Inflammatory macrophage (primary cell): ENCODE results near the gene RHOG.
"Not testable (repeated sequence)": the region's sequence is repeated elsewhere in the genome, so short reads cannot be mapped to it uniquely, and the experiment has no call there.

Source experiments
- DNase-seq, 2 donors: peaks; one replicate each; pipeline ENCODE4 v3.0.0-alpha.2; 2020 to 2022
- total RNA-seq, 18 experiments: gene quantifications; one replicate each; lab custom pipeline; 2026; ENCODE audit warnings: mixed read lengths in 6 of 18, inconsistent platforms in 2 of 18; lab: John Stamatoyannopoulos, UW

Gene RHOG
- total RNA-seq = 30.8 to 174 (median 69.1) reads per million in 18 experiments

DNA sequence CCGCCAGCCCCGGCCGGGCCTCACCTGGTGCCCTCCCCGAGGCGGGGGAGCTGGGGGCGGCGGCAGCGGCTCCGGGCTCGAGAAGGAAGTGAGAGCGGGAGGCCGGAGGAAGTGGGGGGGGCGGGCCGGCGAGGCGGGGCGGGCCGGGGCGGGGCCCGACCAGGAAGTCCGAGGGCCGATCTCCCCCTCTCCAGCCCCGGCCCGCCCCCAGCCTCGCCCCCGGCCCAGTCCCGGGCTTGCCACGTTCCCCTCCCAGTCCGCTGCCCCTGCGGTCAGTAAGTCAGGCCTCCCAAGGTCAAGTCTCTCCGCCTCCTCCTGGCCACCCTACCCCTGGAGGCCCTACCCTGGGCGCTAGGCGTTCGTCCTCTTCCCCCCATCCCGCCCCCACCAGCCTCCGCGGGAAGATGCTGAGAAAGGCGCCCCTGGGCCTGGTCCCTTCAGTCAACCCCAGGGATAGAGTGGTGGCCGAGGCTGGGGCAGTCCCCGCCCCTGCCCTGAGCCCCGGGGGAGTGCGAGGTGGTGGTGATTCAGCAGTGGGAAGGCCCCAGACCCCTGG lies at the start of gene RHOG:
Gene RHOG (minus strand): TSS at position 90 of the 556 bp plus-strand sequence. CDS start 12,821 bp downstream, outside the sequence.
- DNase-seq = peak; percentile 74 to 79

DNA sequence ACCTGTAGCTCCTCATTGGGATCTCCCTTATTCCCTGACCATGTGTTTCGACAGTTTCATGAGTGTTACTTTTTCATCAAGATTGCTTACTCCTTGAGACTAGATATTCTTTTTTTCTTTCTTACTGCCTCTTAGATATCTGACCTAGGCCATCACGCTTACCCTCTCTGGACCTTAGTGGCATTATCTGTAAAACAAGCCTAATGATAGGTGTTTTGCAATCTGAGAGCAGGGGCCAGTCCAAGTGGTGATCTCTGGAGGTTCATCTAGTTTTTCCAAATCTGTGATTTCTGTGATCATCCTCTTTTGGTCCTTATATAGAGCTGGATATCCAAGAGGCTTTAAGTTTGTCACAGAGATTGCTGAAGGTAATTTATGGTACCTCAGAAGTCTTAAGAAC lies 49.3 kb upstream of the RHOG start:
- DNase-seq = no peak

DNA sequence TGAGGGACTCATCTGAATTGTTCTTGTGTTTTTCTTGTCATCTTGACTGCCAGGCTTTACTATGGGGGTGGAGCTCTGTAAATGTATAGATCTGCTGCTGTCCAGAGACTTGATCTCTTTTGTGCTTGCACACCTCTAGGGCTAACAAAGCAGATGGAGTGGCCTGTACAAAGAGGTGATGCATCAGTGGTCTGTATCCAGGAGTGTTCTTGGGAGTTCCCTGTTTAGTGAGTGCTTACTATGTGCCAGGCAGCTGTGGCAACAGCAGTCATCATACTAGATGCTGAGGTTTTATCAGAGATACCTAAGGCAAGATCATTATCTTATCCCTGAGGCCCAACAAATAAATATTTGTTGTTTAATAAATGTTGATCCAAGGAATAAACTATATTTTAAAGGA lies 48.1 kb upstream of the RHOG start:
- DNase-seq = no peak

DNA sequence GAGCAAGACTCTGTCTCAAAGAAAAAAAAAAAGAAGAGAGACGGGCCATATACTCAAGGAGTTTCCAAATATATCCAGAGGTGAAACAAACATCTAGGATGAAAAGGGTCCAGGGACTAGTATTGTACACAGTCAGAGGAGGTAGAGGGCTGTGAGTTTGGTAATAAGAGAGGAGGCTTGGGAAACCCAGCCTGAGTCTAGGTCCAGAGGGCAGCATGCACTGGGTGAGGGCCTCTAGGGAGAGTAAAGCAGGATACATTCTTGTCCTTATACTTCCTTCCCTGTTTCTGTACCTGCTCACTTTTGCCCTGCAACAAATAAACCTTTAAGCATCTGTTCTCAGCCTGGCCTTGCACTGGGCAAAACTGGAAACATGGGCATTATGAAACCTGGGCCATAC lies 46.2 kb upstream of the RHOG start:
- DNase-seq = no peak

DNA sequence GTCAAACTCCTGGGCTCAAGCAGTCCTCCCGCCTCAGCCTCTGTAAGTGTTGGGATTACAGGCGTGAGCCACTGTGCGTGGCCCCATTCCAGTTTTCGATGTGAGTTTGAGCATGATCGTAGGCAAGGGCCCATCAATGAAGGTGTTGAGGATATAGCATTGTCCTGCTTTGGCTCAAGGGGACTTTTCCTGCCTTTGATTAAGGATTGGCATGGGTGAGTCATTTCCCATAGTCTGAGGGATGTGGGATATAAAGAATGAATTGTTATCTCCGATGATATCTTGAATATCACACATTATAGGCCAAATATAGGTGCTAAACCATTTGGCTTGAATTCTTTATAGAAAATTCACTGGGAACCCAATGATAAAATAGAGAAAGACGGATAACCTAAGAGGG lies 45.1 kb upstream of the RHOG start:
- no peak for DNase-seq

DNA sequence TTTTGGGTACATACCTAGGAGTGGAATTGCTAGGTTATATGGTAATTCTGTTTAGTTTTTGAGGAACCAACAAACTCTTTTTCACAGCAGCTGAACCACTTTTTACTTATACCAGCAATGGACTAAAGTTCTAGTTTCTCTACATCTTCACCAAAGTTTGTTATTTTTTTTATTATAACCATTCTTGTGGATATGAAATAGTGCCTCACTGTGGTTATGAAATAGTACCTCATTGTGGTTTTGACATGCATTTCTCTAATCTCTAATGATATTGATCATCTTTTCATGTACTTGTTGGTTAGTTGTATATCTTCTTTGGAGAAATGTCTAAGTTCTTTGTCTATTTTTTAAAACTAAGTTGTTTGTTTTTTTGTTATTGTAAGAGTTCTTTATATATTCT lies 41.9 kb upstream of the RHOG start:
- DNase-seq = no peak

DNA sequence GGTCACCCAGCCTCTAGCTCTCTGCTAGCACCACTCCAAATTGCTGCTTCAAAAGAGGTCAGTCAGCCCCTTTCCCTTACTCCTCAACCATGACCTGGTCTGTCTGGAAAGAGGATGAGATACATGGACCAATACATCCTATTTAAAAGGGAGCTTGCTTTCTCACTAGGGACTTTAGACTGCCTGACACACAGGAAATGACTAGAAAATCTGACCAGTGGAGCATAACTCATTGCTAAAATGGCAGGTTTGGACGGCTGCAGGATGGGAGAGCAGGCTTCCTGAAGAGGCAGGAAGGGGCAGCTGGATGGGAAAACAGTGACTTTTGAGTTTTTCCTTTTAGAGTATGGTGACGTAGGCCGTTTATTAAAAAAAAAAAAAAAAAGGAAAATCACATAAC lies 40.0 kb upstream of the RHOG start:
- no peak for DNase-seq

DNA sequence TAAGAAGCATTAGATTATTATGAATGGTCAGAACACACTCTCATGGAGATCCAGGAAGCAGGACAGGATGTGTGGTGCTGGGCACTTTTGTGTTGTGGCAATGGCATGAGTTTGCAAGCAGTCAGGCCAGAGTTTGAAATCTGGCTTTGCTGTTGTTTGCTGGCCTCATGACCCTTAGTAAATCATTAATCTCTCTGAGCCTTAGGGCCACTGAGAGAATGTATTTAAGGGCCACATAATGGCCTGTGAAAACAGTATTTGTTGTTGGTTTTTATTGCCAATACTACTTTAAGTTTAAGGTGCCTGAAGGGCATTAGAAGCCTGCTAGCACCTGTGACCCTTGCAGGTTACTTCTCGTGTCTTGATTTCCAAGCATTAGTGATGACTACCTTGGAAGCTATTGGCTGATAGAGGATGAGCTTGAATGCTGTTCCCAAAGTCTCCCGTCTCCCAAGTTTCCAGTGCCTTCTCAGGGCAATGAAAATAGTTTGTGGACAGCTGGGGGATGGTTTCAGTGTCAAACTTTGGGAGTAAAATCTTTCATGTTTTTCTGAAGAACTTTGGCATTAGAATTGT lies 39.3 kb upstream of the RHOG start:
- no peak for DNase-seq

DNA sequence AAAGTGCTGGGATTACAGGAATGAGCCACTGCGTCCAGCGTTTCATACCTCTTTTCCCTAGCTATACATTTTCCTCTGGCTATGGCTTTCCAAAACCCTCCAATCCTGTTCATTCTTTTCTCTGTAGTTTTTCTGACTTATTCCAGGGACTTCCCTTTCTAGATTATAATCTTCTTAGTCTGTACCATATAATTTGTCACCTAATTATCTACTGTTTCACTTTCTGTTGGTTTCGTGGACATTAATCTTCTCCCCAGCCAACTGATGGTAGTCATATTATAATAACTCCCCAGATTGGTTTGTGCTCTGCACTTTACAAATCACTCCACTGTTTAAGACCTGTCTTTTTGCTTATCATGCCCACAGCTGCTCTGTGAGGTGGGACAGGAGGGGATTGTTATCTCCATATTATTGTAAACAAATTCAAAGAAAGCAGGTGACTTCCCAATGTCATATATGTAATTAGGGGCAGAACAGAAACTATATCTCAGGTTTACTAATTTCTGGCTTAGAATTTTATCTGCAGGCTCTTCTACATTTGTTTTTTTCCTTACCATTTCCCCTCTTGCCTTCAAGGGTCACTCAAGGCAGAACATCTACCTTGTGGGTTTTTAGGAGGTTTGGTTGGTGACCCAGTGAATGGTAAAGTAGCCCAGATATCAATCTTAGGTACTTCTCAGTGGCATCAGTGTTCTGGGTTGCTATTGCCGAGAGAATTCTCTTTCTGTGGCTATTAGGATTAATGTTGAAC lies 38.6 kb upstream of the RHOG start:
- DNase-seq = no peak

DNA sequence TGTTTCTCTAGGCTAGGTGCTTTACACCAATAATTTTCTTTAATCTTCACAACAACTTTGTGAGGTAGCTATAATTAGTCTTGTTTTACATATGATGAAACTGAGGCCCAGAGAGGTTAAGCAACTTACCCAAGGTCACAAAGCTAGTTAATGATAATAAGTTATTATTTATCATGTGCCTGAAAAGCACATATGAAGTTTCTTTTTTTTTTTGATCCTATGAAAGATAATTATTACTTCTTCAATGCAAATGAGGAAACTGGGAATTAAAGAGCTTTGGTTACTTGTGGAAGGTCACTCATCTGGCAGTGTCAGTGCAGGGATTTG lies 37.5 kb upstream of the RHOG start:
- DNase-seq = no peak

DNA sequence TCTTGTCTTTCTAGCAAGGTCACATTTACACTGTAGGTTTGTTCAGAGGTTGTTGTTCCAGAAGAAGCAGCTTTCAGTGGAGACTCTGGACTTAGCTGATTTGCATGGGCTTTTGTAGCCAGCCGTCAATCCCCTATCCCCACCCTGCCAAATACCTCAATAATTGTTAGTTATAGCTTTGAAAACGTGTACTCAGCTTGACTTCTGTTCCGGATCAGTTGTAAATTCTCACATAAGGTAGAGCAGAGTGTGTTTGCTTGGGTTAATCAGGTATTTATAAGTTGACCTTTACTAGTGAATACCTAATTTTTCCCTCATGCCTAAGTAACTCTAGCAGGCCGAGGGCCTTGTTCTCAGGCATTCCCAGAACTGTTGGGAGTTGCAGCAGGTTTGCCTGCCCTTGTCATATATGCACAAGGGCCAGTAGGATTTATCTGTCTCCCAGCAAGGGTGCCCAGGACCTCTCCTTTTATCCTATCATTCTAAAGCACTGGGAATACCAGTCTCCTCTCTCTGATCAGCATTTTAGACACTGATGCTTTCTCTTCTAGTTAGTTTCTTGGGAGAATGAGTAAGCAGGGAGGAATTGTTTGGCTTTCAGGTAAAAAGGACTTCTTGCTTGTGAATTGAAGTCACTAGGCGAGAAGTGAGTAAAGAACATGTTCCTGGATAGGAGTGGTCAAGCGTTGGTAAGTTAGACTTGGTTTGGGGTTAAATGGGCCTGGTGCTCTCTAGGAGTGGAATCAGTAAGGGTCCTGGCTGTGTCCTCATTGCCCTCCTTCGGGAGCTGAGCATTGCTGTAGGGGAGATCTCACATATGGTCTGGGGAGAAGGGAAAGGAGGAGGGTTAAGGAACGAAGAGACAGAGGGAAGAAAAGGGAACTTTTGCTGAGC lies 36.9 kb upstream of the RHOG start:
- DNase-seq = no peak

DNA sequence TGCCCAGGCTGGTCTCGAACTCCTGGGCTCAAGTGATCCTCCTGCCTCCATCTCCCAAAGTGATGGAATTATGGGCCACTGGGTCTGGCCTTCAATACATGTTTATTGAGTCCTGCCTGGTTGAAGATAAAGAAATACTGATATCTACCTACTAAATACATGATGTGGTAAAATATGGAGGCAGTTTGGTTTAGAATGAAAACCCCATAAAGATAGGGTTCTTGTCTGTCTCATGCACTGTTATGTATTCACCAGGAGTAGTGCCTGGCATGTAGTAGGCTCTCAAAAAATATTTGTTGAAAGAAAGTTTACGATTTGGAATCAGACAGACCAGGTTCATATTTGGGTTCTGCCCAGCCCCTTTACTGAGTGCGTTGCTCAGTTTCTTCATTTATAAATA lies 35.9 kb upstream of the RHOG start:
- DNase-seq = no peak

DNA sequence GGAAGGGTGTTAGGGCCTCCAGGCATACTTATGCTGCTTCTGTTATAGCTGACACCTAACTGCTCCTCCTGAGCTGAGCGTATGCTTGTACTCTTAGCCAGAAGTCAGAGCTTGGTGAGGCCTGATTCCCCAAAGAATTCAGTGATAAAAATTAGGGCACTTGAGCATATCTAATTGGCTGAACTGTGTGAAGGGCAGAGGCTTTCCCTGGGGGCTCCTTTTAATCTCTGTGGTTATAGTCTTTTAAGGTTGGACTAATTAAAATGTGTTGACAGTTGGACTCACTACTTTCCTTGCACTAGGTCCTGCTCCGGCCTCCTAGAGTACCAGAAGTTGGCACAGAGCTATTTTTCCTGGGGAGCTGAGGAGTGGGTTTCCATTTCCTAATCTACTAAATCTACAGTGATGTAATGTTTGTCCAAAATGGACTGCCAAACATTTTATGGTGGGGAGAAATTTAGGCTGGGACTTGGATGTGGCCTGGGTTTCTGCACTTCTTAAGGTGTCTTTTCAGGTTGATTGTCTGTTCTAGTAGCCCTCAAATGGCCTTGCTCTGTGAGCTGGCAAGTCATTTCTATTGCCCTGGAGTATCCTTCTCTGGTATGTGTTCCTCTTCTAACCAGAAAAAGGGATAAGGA lies 33.1 kb upstream of the RHOG start:
- no peak for DNase-seq

DNA sequence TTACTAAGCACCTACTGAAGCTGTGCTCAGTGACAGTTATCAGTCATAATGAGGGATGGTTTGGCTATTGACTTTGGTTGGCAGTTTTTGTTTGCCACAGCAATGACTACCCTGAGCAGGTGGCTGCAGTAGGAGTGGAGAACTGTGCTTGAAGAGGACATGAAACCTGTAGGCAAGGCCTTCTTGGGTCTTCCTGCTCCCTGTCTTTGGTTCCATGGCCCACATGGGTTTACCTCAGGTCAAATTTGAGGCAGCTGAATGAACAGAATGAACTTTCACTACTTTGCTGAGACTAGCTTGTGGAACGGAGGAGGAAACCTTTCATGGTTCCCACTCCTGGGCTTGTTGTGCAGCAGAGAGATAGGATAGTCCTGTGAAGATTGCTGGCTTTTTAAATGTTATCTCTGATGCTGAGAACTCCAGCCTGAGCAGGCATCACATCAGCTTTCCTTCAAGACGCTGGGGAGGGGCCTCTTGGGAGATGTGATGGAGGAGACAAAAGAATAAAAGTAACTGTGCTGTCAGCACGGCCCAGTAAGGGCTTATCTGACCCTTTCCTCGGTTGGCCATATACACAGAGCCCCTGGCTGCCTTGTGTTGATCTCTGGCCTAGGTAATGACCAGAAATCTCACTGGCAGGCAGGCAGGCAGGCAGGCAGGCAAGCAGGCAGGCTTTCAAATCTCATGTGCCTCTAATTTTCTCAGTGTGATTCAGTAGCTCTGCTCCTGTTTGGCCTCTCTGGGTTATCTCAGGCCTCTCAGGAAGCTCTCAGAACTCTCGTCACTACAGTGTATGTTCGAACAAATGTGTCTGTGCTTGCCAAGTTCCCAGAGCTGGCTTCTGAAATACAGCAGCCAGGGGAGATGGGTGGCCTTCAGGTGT lies 26.7 kb upstream of the RHOG start:
- DNase-seq = no peak

DNA sequence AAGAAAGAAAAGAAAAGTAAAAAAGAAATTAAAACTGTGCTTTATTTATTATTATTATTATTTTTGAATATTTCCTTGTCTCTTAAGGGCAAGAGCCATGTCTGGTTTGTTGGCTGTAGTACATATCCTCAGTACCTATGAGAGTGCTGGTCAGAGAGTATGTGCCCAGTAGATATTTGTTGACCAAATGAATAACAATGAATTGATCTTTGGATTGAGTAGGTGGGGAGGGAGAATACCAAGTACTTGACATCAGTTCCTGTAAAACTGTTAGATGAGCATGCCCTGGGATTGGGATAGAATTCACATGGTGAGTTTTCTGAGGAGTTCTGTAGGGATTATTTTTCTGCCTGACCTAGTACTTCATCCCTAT lies 26.1 kb upstream of the RHOG start:
- no peak for DNase-seq

DNA sequence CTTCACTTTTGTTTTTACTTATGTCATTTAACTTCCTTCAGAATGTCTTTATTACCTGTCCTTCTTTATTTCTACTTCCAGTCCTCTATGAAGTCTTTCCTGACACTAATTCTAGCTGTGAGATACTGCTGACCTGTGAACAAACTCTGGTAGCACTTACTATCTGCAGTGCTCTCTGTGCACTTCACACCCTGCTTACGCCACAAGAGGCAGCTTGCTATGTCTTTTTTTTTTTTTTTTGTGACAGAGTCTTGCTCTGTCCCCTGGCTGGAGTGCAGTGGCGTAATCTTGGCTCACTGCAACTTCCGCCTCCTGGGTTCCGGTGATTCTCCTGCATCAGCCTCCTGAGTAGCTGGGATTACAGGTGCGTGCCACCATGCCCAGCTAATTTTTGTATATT lies 25.4 kb upstream of the RHOG start:
- DNase-seq = peak; percentile 72

DNA sequence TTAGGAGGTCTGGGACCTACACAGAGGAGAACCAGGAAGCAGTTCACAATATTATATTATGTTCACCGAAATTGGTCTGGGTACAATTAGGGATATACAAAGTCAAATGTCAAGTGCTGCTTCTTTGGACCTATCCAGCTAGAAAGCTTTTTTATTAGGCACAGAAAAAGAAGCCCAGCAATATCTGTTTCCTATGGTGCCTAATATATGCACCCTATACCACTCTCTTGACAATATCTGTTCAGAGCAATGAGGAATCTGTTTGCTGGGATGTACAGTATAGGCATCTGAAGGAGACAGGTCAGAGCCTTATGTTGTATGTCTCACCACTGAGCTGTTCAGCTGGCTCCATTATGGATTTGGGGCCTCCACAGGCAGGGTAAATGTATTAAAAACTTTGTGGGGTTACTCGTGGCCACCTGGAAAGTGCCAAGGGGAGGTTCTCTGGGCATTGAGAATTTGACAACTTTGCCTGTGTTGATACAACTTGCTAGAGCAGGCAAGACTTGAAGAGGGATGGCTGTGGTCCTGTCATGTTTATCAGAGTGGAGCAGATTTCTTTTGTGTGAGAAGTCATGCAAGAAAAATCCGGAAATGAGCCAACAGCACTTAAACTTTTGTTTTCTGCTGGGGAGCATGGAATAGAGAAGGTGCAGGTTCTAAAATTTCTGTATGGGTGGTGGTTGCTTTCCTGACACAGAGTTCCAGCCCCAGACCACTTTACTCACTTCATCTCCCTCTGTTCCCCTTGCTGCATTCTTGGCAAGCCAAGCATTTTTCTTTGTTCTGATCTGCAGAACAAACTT lies 24.8 kb upstream of the RHOG start:
- no peak for DNase-seq

DNA sequence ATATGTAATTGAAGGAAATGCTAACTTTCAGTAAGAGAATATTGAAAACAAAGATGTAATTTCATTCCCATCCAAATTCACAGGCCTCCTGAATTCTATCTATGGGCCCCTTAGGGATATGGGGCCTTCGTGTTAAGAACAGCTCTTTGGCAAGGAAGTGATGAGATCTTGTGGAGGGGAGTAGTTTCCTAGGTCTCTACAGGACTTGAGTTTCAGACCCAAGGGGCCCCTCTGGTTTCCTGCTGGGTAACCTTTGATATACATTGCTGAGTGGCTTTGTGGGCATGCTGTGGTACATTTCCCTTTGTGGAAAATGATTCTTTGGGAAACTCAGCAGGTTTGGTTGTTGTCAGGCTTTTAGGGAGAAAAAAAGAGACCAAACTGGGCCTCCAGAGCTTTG lies 20.9 kb upstream of the RHOG start:
- DNase-seq = no peak

DNA sequence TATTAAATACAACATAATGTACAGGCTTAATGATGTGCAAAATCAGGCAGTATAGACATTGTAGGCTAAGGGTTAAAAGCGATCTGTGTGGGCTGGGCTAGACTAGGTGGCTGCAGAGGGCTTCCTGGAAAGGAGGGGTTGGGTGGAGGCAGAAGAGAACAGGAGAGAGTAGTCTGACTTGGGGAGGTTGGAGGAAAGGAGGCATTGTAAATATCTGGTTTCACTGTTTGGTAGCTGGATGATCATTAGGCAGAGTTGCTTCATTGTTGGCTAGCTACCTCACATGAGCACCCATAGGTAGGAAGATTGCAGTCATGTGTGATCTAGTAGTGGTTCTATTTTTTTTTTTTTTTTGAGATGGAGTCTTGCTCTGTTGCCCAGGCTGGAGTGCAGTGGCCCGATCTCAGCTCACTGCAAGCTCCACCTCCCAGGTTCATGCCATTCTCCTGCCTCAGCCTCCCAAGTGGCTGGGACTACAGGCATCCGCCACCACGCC lies 20.2 kb upstream of the RHOG start:
- DNase-seq = not testable (repeated sequence)

DNA sequence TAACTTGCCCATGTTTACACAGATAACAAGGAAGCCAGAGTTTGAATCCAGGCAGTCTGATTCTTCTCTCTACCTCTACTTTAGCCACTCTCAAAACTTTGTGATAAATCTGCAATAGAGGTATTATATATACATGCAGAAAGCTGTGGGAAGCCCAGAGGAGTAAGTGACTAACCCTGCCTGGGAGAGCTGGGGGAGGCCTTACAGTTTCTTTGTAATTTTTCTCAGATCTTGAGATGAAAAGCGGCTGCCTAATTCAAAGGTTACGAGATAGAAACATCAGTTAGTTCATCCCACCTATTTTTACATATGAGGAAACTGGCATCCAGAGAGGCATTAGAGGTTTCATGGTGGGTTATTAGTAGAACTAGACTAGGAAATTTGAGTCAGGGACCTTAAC lies 19.6 kb upstream of the RHOG start:
- DNase-seq = no peak

DNA sequence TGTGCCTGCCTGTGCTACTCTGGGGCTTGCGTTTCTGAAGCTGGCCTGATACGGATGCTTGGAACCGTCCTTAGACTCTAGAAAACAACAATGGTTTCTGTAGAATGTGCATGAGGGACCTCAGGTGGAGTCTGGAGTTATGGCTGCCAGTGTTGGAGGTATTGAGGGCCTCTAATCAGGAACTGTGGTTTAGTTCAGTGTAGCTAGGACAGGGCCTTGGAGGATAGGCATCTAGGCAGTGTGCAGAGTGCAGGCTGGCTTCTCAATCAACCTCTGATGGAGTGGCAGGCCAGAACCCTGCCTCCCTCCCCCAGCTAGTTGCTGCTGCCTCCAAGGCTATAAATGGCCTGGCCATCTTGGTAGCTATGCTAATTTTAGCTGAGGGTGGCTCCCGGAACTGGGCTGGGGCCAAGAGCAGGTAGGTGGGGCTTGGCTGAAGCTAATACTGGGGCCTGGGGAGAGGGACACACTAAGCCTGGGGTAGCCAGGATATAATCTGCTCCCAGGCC lies 18.7 kb upstream of the RHOG start:
- no peak for DNase-seq
